Measurements from ENCODE around the gene ANO8.
A peak's percentile ranks its signal among the peaks of the same experiment; 100 is the strongest.
"Not testable (repeated sequence)": the region's sequence is repeated elsewhere in the genome, so short reads cannot be mapped to it uniquely, and the experiment has no call there.

Gene ANO8

DNA sequence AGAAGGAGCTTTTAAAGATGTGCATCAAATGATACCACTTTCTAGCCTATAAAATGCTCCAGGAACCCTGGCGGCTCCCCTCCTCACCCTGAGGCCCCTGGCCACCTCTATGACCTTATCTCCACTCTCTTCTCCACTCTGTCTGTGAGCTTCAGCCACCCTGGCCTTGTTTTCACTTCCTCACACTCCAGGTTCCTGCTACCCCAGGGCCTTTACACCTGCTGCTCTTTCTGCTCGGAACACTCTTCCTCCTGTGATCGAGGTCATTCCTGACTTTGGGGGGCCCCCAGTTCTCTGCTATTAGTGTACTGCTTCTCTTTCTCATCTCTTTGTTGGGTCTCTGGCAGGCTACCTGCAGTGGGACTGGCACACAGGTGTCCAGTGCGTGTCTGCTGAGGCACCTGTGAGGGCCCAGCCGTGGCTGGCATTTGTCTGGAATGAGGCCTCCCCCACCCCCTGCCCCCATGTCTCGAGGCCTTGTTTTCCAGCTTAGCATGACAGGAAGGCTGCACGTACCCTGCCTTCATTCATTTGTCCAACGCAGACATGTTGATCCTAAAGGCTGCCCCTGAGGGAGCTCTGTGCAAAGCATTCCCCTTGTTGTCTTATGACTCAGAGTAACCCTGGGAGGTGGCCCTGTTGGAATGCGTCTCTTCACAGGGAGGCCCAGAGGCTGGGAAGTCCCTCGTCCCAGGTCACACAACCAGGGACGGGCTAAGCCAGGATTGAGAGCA lies 23.0 kb downstream of the ANO8 start:
- DNase-seq (ENCODE audit: low read depth in 3 of 3, low spot score in 1 of 3) = no peak

DNA sequence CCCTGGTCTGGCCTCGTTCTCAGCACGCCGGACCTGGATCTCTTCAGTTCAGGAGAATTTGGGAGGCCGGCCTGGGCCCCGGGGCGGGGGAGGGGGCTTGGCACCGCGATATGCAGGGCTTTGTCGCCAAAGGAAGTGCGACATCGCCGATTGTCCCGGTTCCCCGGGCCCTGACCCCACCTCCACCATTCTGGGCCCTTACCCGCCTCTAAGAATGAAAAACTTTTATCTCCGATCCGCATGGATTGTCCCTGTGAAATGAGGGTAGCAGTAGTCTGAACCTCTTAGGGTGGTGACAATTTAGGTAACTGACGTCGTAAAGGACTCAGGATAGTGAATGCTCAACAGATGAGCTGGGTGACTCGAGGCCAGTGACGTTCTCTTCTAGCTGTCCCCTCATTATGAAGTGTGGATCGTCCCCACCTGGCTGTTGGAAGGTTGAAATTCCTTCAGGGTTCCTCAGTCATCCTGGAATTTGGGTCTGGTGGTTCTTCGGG lies 24.6 kb downstream of the ANO8 start:
- no peak for DNase-seq (ENCODE audit: low read depth in 3 of 3, low spot score in 1 of 3)

DNA sequence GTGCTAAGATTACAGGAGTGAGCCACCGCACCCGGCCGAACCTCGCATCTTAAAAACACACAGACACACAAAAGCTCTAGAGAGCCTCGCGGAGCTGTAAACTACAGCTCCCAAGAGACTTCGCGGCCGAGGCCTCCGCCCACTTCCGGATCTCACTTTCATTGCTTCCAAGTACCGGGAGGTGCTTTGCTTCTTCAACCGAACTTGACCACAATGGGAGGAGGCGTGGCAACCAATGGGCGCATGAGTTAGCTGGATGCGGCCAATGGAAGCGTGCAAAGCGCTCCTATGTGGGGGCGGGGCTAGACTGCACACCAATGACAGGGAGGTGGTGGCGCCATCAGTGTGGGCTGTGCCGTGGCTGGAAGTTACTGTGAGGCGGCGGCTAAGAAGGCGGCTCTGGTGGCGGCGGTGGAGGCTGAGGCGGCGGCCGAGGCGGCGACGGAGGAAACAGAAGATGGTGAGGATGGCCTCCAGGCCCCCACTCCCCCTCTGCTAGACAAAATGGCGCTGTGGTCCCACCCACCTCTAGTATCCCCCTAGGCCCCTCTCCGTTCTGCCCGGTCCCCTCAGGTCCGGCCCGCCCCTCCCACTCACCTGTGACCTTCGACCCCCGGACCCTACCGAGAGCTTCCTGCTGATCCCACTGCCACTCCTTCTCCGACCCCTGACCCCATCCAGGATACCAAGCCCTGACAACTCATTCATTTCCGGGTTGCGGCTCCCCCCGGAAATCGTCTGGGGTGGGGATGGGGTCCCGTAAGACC lies 25.3 kb downstream of the ANO8 start, which contains the start of gene DDA1:
Gene DDA1, plus strand, starts transcription at position 366 of the 767 bp plus-strand sequence. Its CDS starts 92 bp downstream, at position 458.
- peak; percentile 88 to 99 (median 97) for DNase-seq (ENCODE audit: low read depth in 3 of 3, low spot score in 1 of 3)

DNA sequence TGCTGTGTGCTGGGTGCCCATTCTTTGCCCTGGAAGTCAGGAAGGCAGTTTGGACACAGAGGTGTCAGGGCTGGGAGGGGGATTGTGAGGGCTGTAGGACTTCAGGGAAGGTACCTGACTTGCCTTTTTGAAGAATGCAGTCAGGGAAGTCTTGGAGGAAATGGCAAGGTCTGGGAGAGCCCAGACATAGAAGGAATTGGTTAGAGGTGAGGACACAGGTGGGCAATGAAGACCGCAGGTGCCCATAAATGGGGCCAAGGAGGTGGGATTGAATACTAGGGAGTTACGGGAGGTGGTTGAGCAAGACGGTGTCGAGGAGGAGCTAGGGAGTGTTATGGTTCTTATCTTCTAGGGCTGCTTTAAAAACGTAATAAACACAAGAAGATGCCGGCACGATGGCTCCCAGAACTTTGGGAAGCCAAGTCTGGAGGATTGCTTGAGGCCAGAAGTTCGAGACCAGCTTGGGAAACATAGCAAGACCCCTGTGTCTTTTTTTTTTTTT lies 26.7 kb downstream of the ANO8 start:
- DNase-seq (ENCODE audit: low read depth in 3 of 3, low spot score in 1 of 3) = no peak

DNA sequence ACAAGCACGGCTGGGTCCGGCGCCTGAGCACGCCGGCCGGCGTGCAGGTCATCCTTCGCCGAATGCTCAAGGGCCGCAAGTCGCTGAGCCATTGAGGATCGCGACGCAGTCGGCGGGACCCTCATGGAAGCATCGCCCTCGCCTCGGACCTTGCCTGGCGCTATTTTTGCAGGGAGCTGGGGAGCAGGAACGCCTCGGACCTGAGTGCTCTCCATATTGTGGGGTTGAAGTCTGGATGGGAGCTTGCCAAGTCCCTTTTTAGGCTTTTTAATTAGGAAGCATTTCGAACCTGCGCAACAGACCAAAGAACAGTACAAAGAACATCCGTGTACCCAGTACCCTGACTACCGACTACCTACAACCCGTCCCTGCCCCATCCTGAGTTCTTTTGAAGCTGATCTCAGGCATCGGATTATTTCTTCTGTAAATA lies 28.4 kb downstream of the ANO8 start:
- no peak for DNase-seq (ENCODE audit: low read depth in 3 of 3, low spot score in 1 of 3)

DNA sequence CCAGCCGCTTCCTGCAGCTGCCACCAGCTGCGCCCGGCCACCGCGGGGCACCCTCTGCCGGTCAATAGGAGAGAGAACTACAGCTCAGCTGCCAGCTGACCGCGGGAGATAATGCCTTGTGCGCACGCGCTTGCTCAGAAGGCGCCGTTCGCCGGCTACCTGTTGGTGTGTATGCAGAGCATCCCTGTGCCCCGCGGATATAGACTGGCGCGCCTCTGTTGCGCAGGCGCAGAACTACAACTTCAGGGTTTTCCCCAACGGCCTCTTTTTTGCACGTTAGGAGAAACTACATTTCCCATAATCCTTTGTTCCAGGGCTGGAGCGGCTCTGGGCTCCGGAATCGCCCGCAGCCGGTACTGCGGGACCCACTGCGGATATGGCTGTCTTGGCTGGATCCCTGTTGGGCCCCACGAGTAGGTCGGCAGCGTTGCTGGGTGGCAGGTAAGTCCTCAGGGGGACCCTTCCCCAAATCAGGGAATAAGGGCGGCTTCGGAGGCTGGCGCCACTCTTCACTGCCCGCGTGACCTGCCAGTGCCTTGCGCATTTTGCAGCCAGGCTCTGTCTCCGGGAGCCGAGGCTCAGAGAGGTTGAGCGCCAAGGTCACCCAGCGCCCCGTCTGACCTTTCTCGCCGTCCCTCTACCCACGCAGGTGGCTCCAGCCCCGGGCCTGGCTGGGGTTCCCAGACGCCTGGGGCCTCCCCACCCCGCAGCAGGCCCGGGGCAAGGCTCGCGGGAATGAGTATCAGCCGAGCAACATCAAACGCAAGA lies 29.0 kb downstream of the ANO8 start, which contains the start of gene MRPL34:
Gene MRPL34, plus strand, starts transcription at position 356 of the 768 bp plus-strand sequence. Its CDS starts 21 bp downstream, at position 377.
- peak; percentile 81 to 93 (median 88) for DNase-seq (ENCODE audit: low read depth in 3 of 3, low spot score in 1 of 3)

DNA sequence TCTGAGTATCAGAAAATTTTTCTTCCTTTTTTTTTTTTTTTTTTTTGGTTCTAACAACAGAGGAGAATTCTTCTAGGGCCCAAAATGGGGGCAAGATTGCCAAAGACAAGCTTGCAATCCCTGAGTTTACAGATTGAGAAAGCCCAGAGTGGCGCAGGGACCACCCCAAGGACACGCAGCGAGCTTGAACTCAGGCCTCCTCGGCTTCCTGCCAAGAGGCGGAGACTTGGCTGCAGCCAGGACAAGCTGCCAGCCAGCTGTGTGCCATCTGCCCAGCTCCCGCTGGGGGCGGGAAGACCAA lies 29.5 kb downstream of the ANO8 start:
- no peak for DNase-seq (ENCODE audit: low read depth in 3 of 3, low spot score in 1 of 3)

DNA sequence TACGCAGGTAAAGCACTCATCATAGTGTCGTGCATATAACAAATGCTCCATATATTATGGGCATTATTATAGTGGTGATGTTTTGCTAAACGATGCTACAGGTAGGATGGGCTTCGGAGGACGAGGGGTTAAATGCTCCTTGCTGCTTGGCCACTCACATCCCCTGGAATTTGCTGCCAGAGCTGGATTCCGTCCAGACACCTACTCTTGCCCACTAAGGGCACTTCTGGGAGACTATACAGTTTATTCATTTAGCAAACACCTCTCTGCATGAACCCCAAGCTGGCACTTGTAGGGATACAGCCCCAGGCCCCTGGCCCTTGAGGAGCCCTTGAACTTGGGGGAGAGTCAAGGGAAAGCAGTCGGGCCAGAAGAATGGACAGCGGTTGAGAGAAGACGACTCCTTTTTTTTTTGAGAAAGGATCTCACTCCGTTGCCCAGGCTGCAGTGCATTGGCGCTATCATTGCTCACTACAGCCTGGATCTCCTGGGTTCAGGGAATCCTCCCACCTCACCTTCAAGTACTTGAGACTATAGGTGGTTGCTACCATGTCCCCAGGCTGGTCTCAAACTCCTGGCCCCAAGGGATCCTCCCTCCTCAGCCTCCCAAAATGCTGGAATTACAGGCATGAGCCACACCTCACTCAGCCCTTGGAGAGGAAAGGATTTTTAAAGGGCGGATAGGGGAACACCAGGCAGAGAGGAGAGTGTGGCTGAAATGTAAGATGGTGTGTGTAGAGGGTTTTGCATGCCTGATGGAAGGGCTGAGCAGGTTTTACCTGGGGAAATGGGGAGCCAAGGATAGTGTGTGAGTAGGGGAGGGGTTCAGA lies 30.1 kb downstream of the ANO8 start:
- DNase-seq (ENCODE audit: low read depth in 3 of 3, low spot score in 1 of 3) = no peak

DNA sequence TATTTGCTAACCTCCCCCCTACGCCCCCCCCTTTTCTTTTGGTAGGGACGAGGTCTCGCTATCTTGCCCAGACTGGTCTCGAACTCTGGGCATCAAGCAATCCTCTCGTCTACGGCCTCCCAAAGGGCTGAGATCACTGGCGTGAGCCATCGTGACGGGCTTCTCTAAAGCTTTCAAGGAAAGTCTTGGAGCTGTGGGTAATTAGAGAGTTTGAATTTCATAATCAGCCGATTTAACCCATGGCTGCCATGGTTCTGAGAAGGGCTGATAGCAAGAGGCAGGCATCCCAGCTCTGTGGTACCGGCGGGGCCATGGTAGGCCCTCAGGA lies 30.8 kb downstream of the ANO8 start:
- no peak for DNase-seq (ENCODE audit: low read depth in 3 of 3, low spot score in 1 of 3)

DNA sequence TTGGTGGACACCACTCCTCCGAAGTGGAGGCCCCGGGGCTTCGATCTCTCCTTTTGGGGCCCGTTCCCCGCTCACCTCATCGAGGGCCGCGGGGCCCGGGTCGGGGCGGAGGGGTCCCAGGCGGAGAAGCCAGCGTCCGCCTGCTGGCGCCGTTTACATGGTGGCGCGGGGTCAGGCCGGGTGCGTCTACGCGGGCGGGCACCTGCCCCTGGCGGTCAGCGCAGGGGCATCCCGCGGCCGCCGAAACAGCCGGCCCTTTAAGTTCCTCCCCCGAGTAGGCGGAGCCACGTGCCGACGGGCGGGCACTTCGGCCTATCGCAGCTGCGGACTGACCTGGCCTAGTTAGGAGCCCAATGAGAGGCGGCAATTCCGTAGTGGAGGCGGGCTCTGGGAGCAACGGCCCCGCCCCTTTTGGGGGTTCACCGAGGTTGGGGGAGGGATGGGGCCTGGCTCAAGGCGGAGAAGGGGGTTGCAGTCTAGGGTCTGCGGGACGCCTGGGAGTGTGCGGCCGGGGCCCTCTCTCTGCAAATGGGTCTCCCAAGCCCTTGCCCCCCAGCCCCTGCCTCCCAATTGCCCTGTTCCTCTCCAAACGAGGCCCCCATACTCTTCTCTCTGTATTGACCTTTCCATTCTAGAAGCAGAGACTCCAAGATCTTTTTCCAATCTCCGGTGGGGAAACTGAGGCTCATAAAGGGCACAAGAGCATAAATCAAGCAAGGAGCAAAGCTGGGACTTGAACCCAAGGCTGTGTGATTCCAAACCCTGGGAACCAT lies 31.3 kb downstream of the ANO8 start, which contains the start of gene ABHD8:
Gene ABHD8, minus strand, starts transcription at position 259 of the 773 bp plus-strand sequence. CDS start 1,809 bp downstream, outside the sequence.
- DNase-seq (ENCODE audit: low read depth in 3 of 3, low spot score in 1 of 3) = peak; percentile 81 to 90 (median 82)

DNA sequence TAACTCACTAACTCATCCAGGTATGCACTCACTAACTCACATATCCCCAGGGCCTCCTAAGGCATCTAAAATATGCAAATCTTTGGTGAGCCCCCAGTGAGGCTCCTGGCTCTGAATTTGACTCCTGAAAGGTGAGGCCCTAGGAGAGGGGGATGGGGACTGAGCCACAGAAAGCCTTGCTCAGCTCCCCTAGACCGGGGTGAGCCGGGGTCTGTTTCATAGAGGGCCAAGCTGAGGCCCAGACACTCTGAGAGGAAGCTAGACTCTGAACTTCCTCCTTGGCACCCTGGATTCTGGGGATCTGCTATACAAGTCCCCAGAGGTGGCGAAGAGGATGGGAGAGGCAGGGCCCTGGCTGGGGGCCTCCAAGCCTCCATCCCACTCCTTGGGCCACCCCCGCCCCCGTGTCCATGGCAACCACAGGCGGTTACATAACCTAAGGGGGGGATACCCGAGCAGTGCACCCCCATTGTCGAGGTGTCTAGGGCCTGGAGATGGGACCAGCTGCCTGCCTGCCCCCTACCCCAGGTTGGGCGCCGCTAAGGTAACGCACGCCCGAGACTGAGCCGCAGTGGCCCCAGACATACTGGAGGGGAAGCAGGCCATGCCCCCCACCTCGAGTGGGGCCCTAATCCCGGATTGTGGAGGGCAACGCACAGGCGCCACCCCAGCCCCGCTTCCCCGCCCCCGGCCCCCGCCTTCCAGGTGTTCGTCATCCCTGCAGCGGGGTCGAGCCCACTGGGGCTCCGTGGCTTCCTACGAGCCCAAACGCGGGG lies 32.1 kb downstream of the ANO8 start:
- no peak for DNase-seq (ENCODE audit: low read depth in 3 of 3, low spot score in 1 of 3)

DNA sequence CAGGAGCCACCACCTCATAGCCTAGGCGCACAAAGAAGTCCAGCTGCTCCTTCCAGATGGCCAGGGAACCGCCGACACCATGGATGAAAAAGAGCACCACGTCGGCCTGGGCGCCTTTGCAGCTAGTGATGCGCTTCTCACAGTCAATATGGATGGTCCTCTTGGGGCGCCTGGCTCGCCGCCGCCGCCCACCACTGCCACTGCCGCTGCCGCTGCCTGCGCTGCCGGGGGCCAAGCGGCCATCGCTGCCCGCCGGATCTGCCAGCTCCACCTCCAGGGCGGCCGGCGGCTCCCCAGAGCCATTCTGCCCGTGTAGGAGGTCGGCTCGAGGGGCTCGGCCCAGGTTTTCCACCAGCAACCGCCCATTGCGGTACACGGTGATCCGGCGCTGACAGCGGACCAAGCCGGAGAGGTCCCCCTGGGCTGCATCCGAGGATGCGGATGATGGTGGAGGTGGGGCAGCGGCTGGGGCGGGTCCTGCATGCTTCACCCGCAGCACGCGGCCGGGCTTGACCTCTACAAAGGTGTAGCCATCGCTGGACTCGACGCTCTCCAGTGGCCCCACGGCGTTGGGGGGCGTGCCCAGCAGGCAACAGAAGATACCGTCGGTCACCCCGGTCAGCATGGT lies 33.5 kb downstream of the ANO8 start:
- no peak for DNase-seq (ENCODE audit: low read depth in 3 of 3, low spot score in 1 of 3)

DNA sequence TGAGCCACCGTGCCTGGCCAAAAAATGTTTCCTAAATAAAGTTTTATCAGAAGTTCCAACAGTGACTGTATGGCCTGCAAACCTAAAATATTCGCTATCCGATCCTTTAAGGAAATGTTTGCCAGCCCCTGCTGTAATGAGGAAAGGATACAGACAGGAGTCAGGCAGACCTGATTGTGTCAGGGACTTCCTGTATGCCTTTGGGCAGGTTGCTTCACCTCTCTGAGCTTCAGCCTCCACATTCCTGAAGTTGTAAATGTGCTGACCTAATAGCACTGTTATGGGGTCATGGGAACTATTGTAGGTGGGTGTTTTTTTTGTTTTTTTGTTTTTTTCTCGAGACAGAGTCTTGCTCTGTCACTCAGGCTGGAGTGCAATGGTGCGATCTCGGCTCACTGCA lies 37.7 kb downstream of the ANO8 start:
- DNase-seq (ENCODE audit: low read depth in 3 of 3, low spot score in 1 of 3) = no peak

DNA sequence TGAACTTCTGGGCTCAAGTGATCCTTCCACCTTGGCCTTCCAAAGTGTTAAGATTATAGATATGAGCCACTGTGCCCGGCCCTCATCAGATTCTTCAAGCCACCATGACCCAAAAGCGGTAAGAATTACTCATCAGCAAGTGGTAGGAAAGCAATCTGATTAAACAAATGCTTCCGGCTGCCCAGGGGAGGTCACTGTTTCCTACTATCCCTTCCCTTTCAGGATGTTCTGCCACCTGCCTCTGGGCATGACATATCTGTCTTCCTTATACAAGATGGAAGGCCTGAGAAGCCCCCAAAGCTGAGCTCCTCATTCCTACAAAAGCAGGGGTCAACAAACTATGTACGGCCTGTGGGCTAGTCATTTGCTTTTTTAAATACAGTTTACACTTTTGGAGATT lies 38.4 kb downstream of the ANO8 start:
- DNase-seq (ENCODE audit: low read depth in 3 of 3, low spot score in 1 of 3) = no peak

DNA sequence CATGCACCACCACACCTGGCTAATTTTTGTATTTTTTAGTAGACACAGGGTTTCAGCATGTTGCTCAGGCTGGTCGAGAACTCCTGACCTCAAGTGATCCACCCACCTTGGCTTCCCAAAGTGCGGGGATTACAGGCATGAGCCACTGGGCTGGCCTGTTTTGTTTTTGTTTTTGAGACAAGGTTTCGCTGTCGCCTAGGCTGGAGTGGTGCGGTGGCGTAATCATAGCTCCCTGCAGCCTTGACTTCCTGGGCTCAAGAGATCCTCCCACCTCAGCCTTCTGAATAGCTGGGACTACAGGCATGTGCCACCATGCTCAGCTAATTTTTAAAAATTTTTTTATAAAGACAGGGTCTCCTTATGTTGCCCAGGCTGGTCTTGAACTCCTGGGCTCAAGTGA lies 39.1 kb downstream of the ANO8 start:
- not testable (repeated sequence) for DNase-seq (ENCODE audit: low read depth in 3 of 3, low spot score in 1 of 3)

DNA sequence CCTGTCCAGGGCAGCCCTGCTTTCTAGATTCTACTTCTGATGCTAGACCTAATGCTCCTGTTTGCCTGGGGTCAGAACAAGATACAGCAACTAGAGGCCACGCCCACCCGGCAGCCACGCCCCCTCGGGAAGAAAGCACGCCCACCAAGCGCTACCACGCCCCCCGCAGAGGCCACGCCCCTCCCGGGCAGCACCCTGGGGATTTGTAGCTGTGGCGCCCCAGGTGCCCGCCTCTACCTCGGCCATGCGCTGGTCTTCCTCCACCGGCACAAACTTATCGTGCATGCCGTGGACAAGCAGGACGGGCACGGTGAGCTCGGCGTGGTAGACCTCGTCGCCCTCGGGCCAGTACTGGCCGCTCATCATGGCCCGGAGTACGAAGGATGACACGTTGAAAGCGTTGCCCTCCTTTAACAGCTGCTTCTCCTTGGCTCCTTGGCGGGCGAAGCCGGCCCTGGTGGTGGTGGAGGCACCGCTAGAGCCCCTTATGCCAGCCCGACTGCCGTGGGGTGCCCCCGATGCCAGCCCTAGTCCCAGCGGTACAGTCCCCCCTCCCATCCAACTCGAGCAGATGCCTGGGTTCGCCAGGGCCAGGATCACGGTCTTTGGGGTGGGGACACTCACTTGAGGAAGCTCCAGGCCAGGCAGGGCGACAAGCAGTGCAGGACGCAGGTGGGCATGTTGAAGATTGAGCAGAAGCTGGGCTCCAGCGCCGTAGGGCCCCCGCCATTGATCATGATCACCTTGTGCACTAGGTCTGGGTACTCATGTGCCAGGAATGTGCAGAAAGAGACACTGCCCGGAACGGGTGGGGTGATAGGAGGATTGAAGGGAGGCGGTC lies 40.4 kb downstream of the ANO8 start:
- peak in 1 of 3 donors; percentile 46 for DNase-seq (ENCODE audit: low read depth in 3 of 3, low spot score in 1 of 3)

DNA sequence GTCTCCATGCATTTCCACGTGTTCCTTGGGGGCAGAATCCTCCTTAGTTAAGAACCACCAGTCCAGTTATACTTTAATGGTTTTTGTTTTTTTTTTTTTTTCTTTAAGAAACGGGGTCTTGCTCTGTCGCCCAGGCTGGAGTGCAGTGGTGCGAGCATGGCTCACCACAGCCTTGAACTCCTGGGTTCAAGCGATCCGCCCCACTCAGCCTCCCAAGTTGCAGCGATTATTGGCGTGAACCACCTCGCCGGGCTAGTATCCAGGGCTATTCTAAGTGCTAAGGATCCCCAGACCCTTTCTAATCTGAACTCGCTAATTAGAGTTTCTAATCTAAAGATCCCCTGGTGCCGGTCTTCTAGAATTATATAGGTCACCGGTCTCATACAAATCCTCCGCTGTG lies 41.0 kb downstream of the ANO8 start:
- no peak for DNase-seq (ENCODE audit: low read depth in 3 of 3, low spot score in 1 of 3)

All from stimulated activated CD4-positive, alpha-beta T cell treated with anti-CD3 and anti-CD28 coated beads, TNF-alpha, amount 100 ng/mL, for 1 hour (primary cell).